ENCODE results near the gene TMPO.

DNA sequence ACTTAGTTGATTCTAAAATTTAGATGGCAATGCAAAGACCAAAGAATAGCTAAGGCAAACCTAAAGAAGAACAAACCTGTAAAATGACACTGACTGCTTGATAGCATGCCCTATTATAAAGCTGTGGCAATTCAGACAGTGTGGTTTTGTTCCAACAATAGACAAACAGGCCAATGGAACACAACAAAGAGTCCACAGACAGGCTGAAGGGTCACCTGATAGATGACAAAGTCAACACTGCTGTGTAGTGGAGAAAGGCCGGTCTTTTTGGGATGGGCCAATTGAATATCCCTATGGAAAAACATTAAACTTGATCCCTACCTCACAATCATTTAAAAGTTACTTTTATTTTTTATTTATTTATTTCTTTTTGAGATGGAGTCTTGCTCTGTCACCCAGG is 44.3 kb downstream of the TMPO start:
- TF ChIP-seq POLR2AphosphoS5 (IDR thresholded peaks at IDR 0.05; ENCODE audit: borderline replicate concordance, low read depth, low read length), result no peak
- TF ChIP-seq EZH2 (IDR thresholded peaks at IDR 0.05), result no peak
- no peak for TF ChIP-seq FOXP2 (optimal IDR thresholded peaks at IDR 0.05; ENCODE audit: control extremely low read depth, extremely low read length, insufficient read depth)
